ENCODE measurements around the gene TRIM8.
A peak's percentile ranks its signal among the peaks of the same experiment; 100 is the strongest.

Gene TRIM8

GRCh38 chr10:102644066-102644645 lies at the start of gene TRIM8:
TRIM8 (plus strand) TSS chr10:102644479; CDS start chr10:102644618, 139 bp downstream.
- Histone ChIP-seq H3K9me3 (ENCODE audit: insufficient read depth, low read length) (peaks cover 6% of the 10 kb centered on the region; the same call in 1 of the 2 replicates), H3K9ac (ENCODE audit: low read length) (peak within 1 kb of the TSS; percentile 84), H3K36me3 (ENCODE audit: low read length) (no peaks in the 10 kb centered on the region), H3K27ac (ENCODE audit: low read depth, low read length) (peak within 1 kb of the TSS; percentile 87), H3F3A (ENCODE audit: insufficient read depth) (peaks cover 28% of the 10 kb centered on the region), H3K9me2 (replicated peaks; ENCODE audit: insufficient read depth, low read length) (no peaks in the 10 kb centered on the region), H2AFZ (ENCODE audit: low read depth, low read length, severe bottlenecking) (peak within 1 kb of the TSS; percentile 78), H4K20me1 (ENCODE audit: low read depth, low read length) (no peaks in the 10 kb centered on the region), H3K4me2 (ENCODE audit: low read depth, low read length, poor library complexity, severe bottlenecking) (peak within 1 kb of the TSS; percentile 73), H3K79me2 (ENCODE audit: insufficient read depth, low read length) (peaks cover 20% of the 10 kb centered on the region; the same call in 1 of the 2 replicates), H3K4me3 (ENCODE audit: insufficient read depth, low read length, poor library complexity, severe bottlenecking) (peak within 1 kb of the TSS; percentile 76), H3K27me3 (ENCODE audit: low read length) (no peaks in the 10 kb centered on the region)
- TF ChIP-seq, protein P1, sequence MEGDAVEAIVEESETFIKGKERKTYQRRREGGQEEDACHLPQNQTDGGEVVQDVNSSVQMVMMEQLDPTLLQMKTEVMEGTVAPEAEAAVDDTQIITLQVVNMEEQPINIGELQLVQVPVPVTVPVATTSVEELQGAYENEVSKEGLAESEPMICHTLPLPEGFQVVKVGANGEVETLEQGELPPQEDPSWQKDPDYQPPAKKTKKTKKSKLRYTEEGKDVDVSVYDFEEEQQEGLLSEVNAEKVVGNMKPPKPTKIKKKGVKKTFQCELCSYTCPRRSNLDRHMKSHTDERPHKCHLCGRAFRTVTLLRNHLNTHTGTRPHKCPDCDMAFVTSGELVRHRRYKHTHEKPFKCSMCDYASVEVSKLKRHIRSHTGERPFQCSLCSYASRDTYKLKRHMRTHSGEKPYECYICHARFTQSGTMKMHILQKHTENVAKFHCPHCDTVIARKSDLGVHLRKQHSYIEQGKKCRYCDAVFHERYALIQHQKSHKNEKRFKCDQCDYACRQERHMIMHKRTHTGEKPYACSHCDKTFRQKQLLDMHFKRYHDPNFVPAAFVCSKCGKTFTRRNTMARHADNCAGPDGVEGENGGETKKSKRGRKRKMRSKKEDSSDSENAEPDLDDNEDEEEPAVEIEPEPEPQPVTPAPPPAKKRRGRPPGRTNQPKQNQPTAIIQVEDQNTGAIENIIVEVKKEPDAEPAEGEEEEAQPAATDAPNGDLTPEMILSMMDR (IDR thresholded peaks at IDR 0.05; ENCODE audit: insufficient read depth, low read length, poor library complexity, severe bottlenecking) = no peak
- TF ChIP-seq EZH2phosphoT487 (conservative IDR thresholded peaks at IDR 0.05; ENCODE audit: low read length) = no peak

DNA sequence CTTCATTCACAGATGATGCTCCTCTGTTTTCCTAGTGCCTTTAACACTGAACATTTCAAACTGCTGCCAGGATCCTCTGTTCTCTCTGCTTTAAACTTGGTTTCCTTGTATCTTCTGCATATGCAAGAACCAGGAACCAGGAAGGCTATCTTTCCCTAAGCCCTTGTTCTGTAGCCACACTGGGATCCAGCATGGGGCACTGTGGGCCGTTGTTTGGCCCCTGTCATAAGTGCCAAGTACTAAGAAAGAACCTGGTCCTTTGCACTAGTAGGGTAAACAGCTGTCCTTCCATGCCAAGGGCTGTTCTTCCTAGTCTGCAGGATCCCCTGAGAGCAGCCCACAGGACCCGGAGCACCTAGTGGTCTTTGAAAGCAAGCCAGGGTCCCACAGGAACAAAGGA lies 49.0 kb upstream of the TRIM8 start:
- no peak overlapping the region for H3K4me3 ChIP-seq (ENCODE audit: insufficient read depth, low read length, poor library complexity, severe bottlenecking)
- H3K79me2 ChIP-seq (ENCODE audit: insufficient read depth, low read length) = no peaks in the 10 kb centered on the region
- H3K27me3 ChIP-seq (ENCODE audit: low read length) = no peaks in the 10 kb centered on the region
- H4K20me1 ChIP-seq (ENCODE audit: low read depth, low read length) = no peaks in the 10 kb centered on the region
- H3K9me2 ChIP-seq (replicated peaks; ENCODE audit: insufficient read depth, low read length) = no peaks in the 10 kb centered on the region
- H3K9ac ChIP-seq (ENCODE audit: low read length) = no peak overlapping the region
- TF ChIP-seq, protein P1 (IDR thresholded peaks at IDR 0.05; ENCODE audit: insufficient read depth, low read length, poor library complexity, severe bottlenecking) = no peak
- no peak for TF ChIP-seq EZH2phosphoT487 (conservative IDR thresholded peaks at IDR 0.05; ENCODE audit: low read length)
- H3F3A ChIP-seq (ENCODE audit: insufficient read depth) = no peaks in the 10 kb centered on the region
- H3K9me3 ChIP-seq (ENCODE audit: insufficient read depth, low read length) = no peaks in the 10 kb centered on the region
- H3K27ac ChIP-seq (ENCODE audit: low read depth, low read length) = no peak overlapping the region
- no peak overlapping the region for H3K4me2 ChIP-seq (ENCODE audit: low read depth, low read length, poor library complexity, severe bottlenecking)
- H2AFZ ChIP-seq (ENCODE audit: low read depth, low read length, severe bottlenecking) = no peak overlapping the region
- no peaks in the 10 kb centered on the region for H3K36me3 ChIP-seq (ENCODE audit: low read length)

DNA sequence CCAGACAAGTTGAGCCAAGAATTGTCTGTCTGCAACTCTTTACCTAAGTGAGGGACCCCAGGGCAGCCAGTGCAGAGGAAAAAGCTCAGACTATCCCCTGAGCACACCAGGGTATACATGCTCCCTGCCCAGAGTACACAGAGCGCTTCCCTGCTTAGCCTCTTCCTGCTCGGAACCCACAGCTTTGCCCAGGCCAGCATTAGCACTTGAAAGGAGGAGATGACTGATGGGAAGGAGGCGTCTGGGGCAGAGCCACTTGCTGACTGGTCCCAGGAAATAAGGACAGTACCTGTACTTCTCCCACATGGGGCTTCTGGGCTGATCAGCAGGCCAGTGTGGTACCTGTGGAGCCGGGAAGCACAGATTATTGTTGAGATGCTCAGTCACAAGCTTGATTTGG lies 48.4 kb upstream of the TRIM8 start:
- no peak overlapping the region for H2AFZ ChIP-seq (ENCODE audit: low read depth, low read length, severe bottlenecking)
- H4K20me1 ChIP-seq (ENCODE audit: low read depth, low read length) = no peaks in the 10 kb centered on the region
- H3K4me3 ChIP-seq (ENCODE audit: insufficient read depth, low read length, poor library complexity, severe bottlenecking) = no peak overlapping the region
- H3K9ac ChIP-seq (ENCODE audit: low read length) = no peak overlapping the region
- H3F3A ChIP-seq (ENCODE audit: insufficient read depth) = no peaks in the 10 kb centered on the region
- no peaks in the 10 kb centered on the region for H3K79me2 ChIP-seq (ENCODE audit: insufficient read depth, low read length)
- no peaks in the 10 kb centered on the region for H3K36me3 ChIP-seq (ENCODE audit: low read length)
- H3K9me3 ChIP-seq (ENCODE audit: insufficient read depth, low read length) = no peaks in the 10 kb centered on the region
- no peak overlapping the region for H3K4me2 ChIP-seq (ENCODE audit: low read depth, low read length, poor library complexity, severe bottlenecking)
- no peaks in the 10 kb centered on the region for H3K27me3 ChIP-seq (ENCODE audit: low read length)
- TF ChIP-seq, protein P1 (IDR thresholded peaks at IDR 0.05; ENCODE audit: insufficient read depth, low read length, poor library complexity, severe bottlenecking) = no peak
- TF ChIP-seq EZH2phosphoT487 (conservative IDR thresholded peaks at IDR 0.05; ENCODE audit: low read length) = no peak
- no peak overlapping the region for H3K27ac ChIP-seq (ENCODE audit: low read depth, low read length)
- no peaks in the 10 kb centered on the region for H3K9me2 ChIP-seq (replicated peaks; ENCODE audit: insufficient read depth, low read length)

Measured in SU-DHL-6 (cell line).